ENCODE data around the gene FGF1. TPM values are rescaled to one million over a fixed set of nuclear protein-coding genes. Genes with fewer than 3 reads are reported as not detected.

The FGF1 gene
- polyA plus RNA-seq, 12 donors = 6.6 to 17.8 (median 10.3) TPM; not detected in 1

DNA sequence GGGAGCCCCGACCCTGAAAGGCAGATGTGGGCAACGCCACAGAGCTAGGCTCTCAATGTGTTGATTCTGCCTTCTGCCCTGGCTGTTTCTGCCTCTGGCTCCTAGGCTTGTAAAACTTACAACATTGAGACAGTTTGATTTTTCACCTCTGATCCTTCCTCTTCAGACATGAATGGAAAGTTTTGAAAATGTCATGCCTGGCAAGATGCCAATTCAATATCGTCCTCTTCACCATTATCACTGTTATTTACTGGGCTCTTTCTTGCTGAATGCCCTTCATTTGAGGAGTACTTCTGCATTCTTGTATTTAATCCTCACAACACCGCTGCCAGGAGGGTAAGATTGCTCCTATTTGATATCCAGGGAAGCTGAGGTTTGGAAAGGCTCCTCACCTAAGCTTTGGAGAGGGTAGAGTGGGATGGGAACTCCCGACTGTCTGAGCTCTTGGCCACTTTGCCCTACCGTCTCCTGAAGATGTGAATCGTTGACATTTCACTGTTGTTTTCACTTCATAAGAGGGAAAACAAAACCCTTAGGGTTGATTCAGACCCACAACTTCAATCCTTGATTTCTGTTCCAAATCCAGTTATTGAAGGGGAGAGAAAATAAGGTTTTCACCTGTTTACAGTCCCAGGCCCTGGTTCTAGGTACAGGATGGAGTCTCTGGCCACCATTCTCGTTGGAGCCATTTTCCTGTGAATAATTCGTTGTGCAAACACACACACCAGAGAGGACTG lies 12.7 kb upstream of the FGF1 start:
- DNase-seq = no peak

DNA sequence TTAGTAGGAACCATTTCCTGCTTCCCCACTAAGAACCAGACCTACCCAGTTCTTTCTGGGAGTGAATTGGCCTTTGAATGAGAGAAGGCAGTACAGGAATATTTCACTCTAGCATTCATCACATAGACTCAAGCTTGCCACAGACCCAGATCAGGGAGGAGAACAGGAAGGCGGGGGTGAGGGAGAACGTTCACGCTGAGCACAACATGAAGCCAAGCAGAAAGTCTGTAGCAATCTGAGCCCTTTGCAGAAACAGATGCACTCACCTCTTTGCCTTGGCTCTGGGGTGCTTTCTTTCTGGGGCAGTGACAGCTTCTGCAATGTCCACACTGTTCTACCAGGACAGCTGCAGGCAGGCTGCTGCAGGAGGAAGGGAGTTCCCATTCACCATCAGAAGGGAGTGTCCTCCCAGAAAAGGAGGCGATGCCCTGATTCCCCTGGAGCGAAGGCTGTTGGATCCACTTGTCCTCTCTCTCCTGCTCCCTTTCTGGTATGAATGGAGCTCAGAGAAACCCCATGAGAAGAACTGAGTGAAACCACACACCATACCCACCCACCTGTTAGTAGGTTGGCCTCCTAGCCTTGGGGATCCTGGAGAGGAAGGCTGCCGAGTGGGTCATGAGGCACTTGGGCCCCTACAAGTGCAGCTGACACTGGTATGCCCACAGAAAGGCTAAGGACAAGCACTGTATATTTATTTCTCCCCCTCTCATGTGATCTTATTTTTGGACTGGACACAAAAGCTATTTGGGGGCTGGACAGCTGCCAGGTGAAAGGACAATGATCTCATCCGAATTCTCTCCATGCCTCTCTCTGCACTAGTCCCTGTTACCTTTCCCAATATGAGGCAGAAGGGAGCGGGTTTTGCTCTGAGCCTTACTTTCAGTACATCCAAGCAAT lies 11.7 kb upstream of the FGF1 start:
- peak; percentile 79 for DNase-seq

DNA sequence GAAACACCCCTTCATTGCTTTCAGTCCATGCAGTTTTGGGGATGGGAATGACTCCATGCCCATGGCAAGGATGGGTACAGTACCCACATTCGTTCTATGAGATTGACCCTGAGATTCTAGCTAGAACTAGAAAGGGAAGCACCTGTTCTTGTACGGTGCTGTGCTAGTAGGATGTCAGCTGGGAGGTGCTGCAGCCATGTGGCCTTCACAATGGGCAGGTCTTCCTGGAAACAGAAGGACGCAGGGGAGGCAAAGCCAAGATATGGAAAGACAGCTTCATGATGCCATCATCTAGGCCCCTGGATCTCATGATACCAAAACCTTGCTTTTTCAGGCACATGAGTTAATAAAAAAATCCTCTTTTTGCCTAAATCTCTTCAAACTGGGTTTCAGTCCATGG lies 10.5 kb upstream of the FGF1 start:
- no peak for DNase-seq

DNA sequence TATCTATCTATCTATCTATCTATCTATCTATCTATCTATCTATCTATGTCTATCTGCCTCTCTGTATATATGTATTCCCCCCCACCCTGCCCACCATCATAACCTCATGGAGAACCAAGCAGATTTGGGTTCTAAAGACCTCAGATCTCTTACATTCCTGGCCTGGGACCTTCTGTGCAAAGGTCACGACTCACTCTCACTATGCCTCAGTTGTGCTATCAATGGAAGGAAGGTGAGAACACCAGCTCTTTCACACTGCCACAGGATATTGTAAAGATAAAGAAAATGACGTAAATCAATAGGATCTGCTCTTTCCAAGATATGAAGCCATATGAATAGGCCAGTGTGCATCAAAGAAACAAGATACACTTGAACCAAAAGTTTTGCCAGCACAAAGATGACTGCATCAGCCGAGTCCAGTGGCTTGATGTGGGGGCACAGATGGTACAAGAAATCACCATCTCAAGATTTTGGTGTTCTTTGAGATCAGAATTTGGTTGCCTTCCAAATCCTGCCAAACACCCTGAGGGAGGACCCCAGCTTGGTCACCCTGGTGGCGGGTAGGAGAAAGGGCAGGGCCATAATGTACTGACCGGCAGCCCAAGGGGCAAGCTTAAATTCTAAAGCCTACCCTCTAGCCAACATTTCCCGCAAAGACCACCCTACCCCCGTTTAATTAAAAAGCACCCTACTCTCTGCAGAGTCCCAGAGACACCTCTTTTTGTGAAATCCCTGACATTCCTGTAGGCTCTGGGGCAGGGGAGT lies 8.4 kb upstream of the FGF1 start:
- no peak for DNase-seq

DNA sequence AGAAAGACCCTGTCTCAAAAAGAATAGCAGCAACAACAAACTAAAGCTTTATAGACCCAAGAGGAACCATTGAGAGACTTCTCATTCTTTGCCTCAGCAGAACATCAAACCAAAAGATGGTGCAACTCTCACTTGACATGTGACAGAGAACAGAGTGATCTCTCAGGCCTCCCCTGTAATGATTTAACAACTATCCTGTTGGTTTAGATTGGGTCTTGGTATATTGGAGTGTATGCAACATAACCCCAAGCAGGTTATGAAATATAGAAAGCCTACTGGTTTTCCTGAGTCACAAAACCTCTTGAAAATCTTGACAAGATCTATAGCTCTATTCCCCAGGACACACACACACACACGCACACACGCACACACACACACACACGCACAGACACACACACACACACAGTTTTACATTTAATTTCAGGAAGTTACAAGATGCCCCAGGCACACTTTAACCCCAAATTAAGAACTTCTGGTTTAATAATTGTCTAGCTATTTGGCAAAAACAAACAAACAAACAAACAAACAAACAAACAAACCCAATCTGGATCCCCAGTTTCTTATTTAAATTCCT lies 6.5 kb upstream of the FGF1 start:
- no peak for DNase-seq

DNA sequence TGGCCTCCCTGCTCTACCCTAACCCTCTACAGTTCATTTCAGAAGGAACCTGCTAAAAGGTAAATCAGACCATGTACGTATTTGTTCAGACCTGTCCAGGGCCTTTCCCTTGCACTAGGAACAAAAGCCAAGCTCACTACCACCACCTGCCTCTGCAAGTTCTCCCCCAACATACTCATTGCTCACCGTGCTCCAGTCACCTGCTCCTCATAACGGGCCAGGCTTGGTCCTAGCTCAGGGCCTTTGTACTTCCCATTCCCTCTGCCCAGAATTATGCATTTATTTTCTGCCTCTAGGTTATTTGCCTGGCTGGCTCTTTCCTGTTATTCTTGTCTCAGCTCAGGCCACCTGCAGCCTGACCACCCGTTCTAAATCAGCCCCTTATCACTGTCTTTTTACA lies 4.8 kb upstream of the FGF1 start:
- no peak for DNase-seq

DNA sequence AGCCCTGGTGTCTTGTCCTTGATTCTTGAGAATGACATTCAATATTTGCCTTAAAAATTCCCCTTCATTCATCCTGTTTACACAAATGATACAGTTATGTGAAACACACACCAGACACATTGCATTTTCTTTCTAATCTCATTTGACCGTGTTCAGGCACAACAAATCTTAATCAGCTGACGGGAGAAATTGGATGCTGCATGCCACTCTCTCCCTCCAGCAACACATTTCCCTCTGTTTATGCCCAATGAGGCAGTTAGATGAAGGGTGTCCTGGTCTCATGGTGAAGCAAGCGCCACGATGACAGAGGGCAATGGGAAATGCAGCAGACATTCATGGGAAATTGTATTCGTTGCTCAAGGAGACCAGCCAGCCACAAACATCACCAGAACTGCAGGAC lies 3.2 kb upstream of the FGF1 start:
- DNase-seq = no peak

DNA sequence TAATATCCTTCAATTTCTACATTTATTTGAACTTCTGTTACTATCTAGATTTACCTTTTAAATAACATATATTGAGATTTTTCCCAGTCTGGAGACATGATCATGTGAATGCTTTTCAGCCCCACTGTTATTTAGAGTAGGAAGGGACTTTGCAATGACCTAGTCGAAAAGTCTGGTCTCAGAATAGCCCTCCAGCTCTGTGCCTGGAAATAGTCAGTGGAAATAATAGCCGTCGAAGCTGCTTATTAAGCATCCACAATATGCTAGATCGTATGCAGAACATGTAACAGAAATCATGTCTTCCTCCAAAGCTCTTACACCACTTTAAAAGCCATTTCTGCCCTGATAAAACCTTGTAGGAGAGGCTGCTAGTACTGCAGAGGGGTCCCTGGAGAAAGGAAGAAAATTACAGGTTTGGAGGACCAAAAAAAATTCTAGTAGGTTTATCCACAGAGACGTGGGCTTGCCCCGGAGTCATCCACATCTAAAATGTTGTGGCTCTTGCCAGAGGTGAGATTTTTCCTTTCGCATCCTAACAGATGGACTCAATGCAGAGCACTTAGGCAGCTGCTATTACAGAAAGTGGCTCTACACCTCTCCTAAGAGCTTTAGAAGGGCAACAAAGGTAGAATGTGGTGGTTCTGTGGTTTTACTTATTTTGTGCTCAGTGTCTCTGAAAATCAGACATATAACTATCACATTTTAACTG lies 2.5 kb upstream of the FGF1 start:
- peak; percentile 43 for DNase-seq

DNA sequence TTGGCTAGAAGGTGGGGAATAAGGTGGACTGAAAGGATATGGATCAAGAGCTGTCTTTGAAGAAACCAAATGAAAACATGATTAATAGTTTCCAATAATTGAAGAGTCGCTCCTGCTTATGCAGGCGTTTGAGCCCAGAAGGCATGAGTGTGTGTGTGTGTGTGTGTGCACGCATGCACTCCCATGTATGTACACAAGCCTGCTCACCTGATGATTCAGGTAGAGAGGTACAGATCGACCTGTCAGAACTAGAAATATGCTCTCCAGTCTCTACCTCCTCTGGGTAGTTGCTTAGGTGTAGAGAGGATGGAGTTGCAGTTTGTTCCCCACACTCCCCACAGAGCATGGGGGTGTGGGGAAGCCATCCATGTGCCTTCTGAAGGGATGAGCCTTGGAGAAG lies 1.1 kb upstream of the FGF1 start:
- DNase-seq = no peak

DNA sequence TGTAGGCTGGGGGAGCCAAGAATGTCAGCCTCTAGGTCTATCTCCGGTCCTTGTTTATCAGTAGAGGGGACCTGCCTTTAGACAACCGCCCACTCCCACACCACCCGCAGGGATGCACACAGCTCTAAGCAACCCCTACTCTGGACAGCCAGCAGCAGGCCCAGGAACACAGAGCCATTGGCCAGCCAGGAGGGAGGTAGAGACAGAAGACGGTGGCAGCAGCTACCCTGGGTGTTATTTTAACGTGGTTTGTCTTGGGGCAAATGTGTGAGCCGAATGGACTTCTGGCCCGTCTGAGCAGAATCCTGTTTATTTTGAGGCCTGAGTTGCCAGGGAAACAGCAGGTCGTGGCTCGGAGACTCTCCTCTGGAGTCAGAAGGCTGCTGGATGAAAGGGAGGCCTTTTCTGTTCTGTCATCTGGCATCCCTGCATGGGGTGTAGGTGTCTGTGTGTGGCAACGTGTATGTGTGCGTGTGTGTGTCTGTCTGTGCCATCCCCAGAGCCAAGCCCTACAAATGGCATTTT lies 382 bp upstream of the FGF1 start:
- no peak for DNase-seq

DNA sequence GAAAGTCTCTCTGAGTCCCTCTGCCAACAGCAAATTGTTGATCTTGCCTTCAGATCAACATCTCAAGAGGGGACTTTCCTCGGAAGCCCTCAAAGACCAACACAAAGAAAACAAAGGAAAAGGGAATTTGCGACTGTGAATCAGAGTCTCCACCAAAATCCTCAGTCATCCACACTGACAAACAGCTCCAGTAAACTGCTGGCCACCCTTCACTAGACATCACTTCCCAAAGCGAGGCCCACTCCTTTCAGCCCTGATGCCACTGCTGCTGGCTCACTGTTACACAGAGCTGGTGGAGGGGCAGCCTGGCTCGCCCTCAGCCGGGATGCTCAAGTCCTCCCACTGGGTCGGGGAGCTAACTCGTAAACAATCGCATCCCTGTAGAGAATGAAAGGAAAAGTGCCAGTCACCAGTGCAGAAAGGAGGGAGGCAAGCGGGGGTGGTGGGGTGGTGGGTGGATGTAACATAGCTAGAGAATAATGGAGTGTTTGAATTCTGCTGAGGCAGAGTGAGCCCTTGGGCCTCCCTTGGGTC lies 1.3 kb downstream of the FGF1 start:
- DNase-seq = no peak

DNA sequence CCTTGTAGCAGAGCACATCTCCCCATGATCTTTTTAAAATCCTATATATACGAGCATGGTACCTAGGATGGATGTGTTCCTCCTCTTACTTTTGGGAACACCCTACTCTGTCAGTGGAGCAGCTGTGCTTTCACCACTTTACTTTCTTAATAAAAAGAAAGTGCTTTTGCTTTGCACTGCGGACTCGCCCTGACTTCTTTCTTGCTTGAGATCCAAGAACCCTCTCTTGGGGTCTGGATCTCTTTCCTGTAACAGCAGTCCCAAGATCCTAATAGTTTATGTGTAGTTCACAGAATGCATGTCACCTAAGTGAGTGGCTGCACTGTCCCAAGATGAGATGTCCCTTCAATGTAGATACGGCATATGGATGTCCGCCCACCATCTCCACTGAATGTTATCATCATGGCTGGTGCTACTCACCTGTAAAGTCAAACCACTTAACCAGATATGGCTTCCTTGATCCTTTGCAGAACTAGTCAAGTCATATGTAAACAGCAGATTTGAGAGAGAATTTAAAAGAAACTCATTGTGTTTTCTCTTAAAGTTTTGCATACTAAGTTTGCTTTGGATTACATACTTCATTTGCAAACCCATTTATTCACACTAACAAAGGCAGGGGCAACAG lies 1.9 kb downstream of the FGF1 start:
- DNase-seq = no peak

DNA sequence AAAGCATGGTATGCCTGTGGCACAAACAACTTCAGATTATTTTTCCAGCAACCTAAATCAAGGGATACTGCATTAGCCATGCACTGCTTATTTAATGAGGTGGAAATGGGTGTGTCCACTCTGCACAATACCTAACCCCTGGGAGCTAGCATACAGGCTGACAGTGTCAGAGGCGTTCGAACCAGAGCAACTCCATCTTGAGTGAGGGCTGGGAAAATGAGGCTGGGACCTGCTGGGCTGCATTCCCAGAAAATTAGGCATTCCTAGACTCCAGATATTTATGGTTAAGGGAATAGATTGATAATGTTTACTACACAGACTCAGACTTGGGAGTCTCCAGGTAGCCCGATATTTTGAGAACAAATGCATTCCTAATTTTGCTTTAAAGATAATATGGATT lies 2.8 kb downstream of the FGF1 start:
- DNase-seq = no peak

DNA sequence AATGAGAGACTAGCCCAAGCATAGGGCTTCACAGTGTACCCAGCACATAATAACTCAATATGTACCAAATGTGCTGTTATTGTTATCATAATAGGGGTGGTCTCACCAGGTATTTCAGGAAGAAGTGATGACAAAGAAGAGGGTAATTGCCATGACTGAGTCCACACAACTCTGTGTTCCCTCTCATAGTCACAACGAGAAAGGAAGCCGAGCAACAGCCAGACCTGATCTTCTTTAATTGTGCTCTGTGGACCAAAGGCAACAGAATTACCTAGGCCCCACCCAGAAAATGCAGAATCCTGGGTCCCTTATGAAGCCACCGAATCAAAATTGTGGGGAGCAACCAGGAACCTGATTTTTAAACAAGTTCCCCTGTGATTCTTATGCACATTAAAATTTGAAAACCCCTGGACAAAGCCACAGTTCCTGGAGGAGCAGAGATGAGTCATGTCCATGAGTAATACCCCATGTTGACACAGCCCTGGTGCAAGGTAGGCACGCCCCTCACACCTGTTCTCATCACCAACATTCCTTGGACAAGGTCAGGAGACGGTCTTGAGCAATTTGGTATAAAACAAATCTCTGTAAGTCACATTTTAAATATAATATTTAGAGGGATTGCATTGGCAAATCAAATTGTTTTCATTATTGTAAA lies 5.2 kb downstream of the FGF1 start:
- no peak for DNase-seq

DNA sequence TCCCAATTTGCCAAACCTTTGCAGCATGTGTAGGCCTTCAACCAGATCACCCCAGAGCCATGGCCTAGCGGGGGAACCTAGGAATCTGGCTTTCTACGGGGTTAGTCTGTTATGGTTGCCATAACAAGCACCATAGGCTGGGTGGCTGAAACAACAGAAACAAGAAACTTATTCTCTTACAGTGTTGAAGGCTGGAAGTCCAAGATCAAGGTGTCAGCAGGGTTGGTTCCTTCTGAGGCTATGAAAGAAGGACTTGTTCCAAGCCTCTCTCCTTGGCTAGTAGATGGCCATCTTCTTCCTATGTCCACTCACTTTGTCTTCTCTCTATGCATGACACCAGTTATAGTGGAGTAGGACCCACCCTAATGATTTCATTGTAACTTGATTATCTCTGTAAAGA lies 6.1 kb downstream of the FGF1 start:
- no peak for DNase-seq

DNA sequence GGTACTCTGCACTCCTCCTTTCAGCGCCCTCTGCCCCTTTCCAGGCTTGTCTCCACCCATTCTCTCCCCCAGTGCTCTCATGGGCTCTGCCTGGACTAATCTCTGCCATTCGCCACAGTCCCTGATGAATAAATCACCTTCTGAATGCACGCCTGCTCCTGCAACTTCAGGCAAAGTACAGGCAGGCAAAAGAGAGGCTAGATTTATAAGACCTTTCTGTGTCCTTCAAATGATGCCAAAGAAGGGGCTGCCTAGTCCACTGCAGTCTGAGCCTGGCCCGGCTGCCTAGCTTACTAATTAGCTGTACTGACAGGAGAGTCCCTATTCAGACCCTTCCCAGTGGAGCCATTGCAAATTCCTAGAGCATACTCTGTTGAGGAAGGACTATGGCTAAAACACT lies 7.4 kb downstream of the FGF1 start:
- no peak for DNase-seq

DNA sequence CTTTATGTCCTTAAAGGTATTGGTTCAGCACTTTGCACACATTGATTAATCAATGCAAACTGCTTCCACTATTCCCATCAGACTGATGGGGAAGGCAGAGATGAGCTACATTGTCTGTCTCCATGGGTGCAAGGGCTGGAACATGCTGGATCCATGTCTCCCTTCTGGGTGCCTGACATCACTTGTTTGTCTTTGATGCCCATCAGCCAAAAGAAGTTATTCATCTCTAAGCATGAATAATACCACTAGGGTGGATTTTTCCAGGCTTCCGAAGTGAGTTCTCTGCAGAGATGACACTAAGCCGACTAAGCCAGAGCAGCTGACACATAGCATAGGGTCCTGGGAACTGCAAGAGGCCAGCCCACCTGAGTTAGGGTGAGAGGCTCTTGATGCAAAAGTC lies 8.7 kb downstream of the FGF1 start:
- DNase-seq = no peak

DNA sequence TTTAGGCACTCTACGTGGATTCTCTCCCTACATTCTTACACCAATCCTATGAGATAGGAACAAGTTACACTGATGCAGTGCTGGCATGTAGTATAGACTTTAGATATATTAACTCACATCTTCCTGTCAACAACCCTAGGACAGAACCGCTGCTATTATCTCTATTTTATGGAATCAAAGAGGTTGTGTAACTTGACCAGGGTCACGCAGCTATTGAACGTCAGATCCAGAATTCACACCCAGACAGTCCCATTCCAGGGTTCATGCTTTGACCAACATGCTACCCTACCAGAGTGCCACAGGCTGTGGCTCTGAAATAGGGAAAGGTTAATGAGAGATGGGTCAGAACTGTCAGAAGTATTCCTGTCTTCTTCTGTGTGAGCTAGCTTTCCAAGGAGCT lies 9.6 kb downstream of the FGF1 start:
- DNase-seq = no peak

DNA sequence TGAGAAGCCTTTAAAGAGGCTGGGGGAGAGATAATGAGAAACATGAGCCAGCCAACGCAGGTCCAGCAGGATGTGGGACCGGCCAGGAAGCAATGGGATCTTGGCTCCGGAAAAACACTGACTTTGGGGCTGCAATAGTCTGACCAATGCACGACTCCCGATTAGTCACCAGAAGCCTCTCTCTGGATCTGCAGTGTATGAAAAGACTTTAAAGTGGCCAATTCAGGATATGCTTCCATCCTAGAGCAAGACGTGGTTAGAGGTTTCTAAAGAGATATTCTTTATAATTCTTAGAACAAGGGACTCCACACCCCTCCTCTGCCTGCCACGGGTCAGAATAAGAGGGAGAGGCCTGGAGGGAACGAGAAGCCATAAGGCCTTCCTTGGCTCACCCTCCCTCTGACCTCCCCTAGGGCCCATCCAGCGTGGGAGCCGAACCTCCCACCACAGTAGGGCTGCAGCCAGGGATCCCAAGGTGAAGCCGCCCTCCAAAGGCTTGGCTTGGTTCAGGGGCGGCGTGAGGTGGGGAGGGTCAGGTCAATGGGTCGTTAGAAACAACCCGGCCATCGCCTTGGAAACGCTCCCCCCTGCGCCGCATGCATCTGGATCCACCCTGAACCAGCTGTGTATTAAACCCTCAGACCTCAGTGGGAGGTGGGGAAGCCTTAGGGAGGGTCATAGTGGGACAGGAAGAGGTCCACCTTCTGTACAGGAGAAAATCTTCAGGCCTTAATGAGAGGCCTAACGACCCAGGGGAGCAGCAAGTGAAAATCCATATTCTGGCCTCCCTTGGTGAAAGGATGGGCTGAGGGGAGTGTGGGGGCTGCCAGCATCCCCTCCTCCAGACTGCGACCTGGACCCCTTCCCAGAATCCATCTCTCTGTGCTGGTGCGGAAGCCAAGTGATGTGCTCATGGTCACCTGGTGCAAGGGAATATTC lies 11.1 kb downstream of the FGF1 start:
- peak; percentile 93 for DNase-seq
